GM23248 (cell line): ENCODE measurements around the gene THBS2.

Source experiments
- EZH2 ChIP-seq: fragments of 200-600 bp; sonication (generic); IDR thresholded peaks from 2 replicates; pipeline ENCODE4 v1.6.1; 2018; ENCODE audit warnings: antibody characterized with exemption, mild to moderate bottlenecking; ENCODE audit not compliant: insufficient read depth, poor library complexity, severe bottlenecking
- EZH2phosphoT487 ChIP-seq: fragments of 200-600 bp; sonication (generic); IDR thresholded peaks from 2 replicates; pipeline ENCODE4 v1.6.1; 2018; ENCODE audit warnings: antibody characterized with exemption, moderate library complexity, mild to moderate bottlenecking, low read depth; ENCODE audit not compliant: insufficient read depth

- no peak for TF ChIP-seq EZH2
- no peak for TF ChIP-seq EZH2phosphoT487
Observed at GRCh38 chr6:169293196-169293595, 39.5 kb upstream of the THBS2 start.
